BJ (cell line): Measurements from ENCODE around the gene WDR38. TPM values are rescaled to one million over a fixed set of nuclear protein-coding genes. Genes with fewer than 3 reads are reported as not detected.

Source experiments
- CTCF ChIA-PET: fragments of 350-600 bp; formaldehyde crosslinking; extraction: SDS; loops from one replicate; lab custom pipeline; 2021; ENCODE audit warnings: antibody characterized with exemption, inconsistent platforms; lab: Yijun Ruan, JAX
- POLR2A ChIA-PET: fragments of 300-600 bp; sonication (Branson Sonifier 250); formaldehyde crosslinking; extraction: SDS; loops from one replicate; lab custom pipeline; 2021; ENCODE audit warnings: antibody characterized with exemption; lab: Charles Lee
- DNase-seq: peaks from one replicate; pipeline ENCODE4 v3.0.0-alpha.2; 2011; ENCODE audit warnings: low read depth
- H3K27me3 ChIP-seq: 2 replicates; pipeline ENCODE4 v1.6.0; 2011; ENCODE audit warnings: low read length; ENCODE audit not compliant: control insufficient read depth, insufficient read depth
- H3K36me3 ChIP-seq: 2 replicates; pipeline ENCODE4 v1.5.1; 2011; ENCODE audit warnings: low read length; ENCODE audit not compliant: control insufficient read depth, insufficient read depth
- H3K4me3 ChIP-seq: 2 replicates; pipeline ENCODE4 v1.5.1; 2011; ENCODE audit warnings: low read depth, mild to moderate bottlenecking, control low read depth, low read length
- CTCF ChIP-seq: IDR thresholded peaks from 2 replicates; pipeline ENCODE4 v1.5.1; 2011; ENCODE audit warnings: low read depth, mild to moderate bottlenecking, control low read depth, inconsistent platforms, low read length, moderate library complexity; ENCODE audit not compliant: insufficient read depth
- polyA plus RNA-seq: library from polyadenylated mRNA; depleted of rRNA; stranded (reverse); fragments of >200 nt; gene quantifications from 2 replicates; pipeline ENCODE4 v1.2.3, GENCODE V29; 2011

WDR38 gene
- polyA plus RNA-seq, 1 experiment: not detected

GRCh38 chr9:124880501-124880900 lies 27.2 kb downstream of the WDR38 start:
- no peak for DNase-seq
- ChIA-PET CTCF (interaction anchor here (3.1 kb wide), 2 partner anchors 13 to 28 kb away, joined by 13 to 14 read pairs; partner anchors contain the start of gene WDR38), POLR2A (interaction anchor here (0.5 kb wide), 1 partner anchor 329 kb away, joined by 5 read pairs; no protein-coding TSS in a partner anchor)
- TF ChIP-seq CTCF: no peak
- Histone ChIP-seq H3K36me3 (peaks cover 19% of the 10 kb centered on the region), H3K27me3 (no peaks in the 10 kb centered on the region), H3K4me3 (no peak overlapping the region)

- Histone ChIP-seq H3K4me3 (no peak overlapping the region), H3K27me3 (no peaks in the 10 kb centered on the region), H3K36me3 (peaks cover 19% of the 10 kb centered on the region)
- TF ChIP-seq CTCF: no peak
- DNase-seq: no peak
- ChIA-PET CTCF (interaction anchor here (1.2 to 3.1 kb wide), 2 partner anchors 12 to 17 kb away, joined by 3 to 13 read pairs; no protein-coding TSS in a partner anchor), POLR2A (no interaction called here)
Measured at GRCh38 chr9:124881138-124881743, 28.0 kb downstream of the WDR38 start.

GRCh38 chr9:124882231-124882630 lies 29.0 kb downstream of the WDR38 start:
- POLR2A ChIA-PET: no interaction called here
- CTCF ChIA-PET: interaction anchor here (0.7 to 3.1 kb wide), 5 partner anchors 11 to 32 kb away, joined by 3 to 13 read pairs (median 4); partner anchors contain the start of gene ARPC5L
- Histone ChIP-seq H3K27me3 (no peaks in the 10 kb centered on the region), H3K4me3 (no peak overlapping the region), H3K36me3 (peaks cover 22% of the 10 kb centered on the region)
- no peak for DNase-seq
- no peak for TF ChIP-seq CTCF

GRCh38 chr9:124884376-124884775 lies 31.1 kb downstream of the WDR38 start:
- no peaks in the 10 kb centered on the region for H3K27me3 ChIP-seq
- POLR2A ChIA-PET: no interaction called here
- DNase-seq: no peak
- no peak overlapping the region for H3K4me3 ChIP-seq
- H3K36me3 ChIP-seq: peaks cover 34% of the 10 kb centered on the region
- TF ChIP-seq CTCF: no peak
- CTCF ChIA-PET: no interaction called here

- Histone ChIP-seq H3K4me3 (no peak overlapping the region), H3K36me3 (peaks cover 37% of the 10 kb centered on the region), H3K27me3 (no peaks in the 10 kb centered on the region)
- no peak for DNase-seq
- ChIA-PET POLR2A (no interaction called here), CTCF (no interaction called here)
- no peak for TF ChIP-seq CTCF
Measured at GRCh38 chr9:124885551-124885950, 32.3 kb downstream of the WDR38 start.
